GM11168 (cell line): ENCODE results near the gene PRSS3.
"Not testable (repeated sequence)": the region's sequence is repeated elsewhere in the genome, so short reads cannot be mapped to it uniquely, and the experiment has no call there.

Source experiments
- in situ Hi-C: fragments of 300-500 bp; cut with MboI; formaldehyde crosslinking; loops from one replicate; pipeline ENCODE4 v1.12.0; 2022; ENCODE audit warnings: low sequenced_read_pairs; ENCODE audit not compliant: unreplicated experiment

The PRSS3 gene

GRCh38 chr9:33815781-33816180, 20.4 kb downstream of the PRSS3 start:
- in situ Hi-C loops, result no loop called here

- in situ Hi-C loops, result no loop called here
Observed at GRCh38 chr9:33816327-33817252, 21.2 kb downstream of the PRSS3 start, which contains the start of gene UBE2R2. TSS of gene UBE2R2 (plus strand) at chr9:33817160. CDS start at chr9:33817758, 598 bp downstream.

DNA sequence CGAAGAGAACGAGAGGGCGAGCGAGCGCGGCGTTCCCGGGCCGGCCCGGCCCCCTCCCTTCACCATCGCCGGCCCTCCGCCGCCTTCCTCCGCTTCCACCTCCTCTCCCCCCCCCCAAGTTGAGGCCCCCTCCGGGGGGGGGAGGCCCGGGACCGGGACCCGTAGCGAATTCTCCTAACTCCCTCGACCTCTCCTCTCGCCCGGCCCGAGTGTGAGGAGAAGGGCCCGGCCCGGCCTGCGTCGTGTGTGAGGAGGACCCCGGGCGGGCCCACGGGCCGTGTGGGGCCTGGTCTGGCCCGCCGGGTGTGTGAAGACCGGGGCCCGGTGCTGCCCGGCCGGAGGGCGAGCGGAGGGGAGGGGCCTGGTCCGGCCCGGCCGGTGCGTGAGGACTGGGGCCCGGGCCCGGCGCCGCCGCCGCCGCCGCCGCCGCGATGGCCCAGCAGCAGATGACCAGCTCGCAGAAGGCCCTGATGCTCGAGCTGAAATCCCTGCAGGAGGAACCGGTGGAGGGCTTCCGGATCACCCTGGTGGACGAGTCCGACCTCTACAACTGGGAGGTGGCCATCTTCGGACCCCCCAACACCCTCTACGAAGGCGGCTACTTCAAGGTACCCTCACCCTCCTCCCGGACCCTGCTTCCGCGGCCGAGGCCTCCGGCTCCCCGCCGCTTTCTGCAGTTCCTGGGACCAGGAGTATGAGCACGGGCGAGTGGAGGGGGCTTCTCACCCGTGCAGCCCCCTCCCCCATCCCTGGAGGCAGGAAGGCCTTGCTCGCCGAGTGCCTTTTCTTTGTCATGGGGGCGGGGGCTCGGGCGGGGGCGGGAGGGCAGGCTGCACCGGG, 22.2 kb downstream of the PRSS3 start:
- in situ Hi-C loops, result no loop called here

- in situ Hi-C loops, result no loop called here
Observed at GRCh38 chr9:33818167-33818846, 22.9 kb downstream of the PRSS3 start.

- in situ Hi-C loops, result no loop called here
Observed at GRCh38 chr9:33818847-33819500, 23.6 kb downstream of the PRSS3 start.

DNA sequence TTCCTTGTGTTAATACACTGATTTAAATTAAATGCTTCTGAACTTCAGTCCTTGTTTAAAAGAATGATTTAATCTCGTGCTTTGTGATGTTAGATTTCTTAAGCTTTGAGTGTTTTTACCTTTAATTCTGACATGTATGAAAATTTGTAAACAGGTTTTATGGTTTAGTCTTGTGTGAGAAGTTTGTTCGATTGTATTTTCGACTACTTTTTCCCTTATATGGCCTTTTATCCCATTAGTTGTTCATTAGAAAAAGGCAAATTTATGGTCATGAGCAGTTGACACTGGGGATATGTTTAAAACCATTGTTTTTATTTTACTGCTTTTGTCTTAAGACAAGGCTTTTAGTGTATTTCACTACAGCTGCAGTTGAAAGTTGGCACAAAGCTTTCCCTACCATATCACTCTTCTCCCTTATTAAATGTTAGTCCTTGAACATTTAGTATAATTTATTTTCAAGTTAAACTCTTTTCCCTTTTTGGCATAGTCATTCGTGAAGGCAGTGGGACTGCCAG, 24.9 kb downstream of the PRSS3 start:
- in situ Hi-C loops, result no loop called here

GRCh38 chr9:33823801-33824200, 28.4 kb downstream of the PRSS3 start:
- in situ Hi-C loops, result no loop called here

DNA sequence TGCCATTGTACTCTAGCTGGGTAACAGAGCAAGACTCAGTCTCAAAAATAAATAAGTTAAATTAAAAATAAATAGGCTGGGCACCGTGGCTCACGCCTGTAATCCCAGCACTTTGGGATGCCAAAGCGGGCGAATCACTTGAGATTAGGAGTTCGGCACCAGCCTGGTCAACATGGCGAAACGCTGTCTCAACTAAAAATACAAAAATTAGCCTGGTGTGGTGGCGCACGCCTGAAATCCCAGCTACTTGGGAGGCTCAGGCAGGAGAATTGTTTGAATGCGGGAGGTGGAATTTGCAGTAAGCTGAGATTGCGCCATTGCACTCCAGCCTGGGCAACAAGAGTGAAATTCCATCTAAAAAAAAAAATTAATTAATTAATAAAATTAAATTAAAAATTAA, 31.9 kb downstream of the PRSS3 start:
- in situ Hi-C loops, result not testable (repeated sequence)

DNA sequence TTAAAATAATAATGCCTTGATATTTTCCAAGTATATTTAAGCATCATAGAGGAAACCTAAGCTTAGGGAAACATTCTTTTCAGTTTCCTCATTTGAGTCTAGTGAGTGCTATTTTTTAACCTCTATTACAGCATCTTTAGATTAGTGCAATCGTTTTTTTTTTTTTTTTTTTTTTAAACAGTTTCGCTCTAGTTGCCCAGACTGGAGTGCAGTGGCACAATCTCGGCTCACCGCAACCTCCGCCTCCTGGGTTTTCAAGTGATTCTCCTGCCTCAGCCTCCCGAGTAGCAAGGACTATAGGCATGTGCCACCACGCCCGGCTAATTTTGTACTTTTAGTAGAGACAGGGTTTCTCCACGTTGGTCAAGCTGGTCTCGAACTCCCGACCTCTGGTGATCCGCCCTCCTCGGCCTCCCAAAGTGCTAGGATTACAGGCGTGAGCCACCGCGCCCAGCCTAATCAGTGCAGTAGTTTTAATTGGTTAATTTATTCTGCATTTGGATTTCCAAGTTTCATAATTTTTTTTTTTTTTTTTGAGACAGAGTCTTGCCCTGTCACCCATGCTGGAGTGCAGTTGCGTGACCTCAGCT, 34.4 kb downstream of the PRSS3 start:
- in situ Hi-C loops, result not testable (repeated sequence)

- in situ Hi-C loops, result no loop called here
Observed at GRCh38 chr9:33835625-33836260, 40.4 kb downstream of the PRSS3 start.

GRCh38 chr9:33836261-33836660, 40.9 kb downstream of the PRSS3 start:
- in situ Hi-C loops, result not testable (repeated sequence)

DNA sequence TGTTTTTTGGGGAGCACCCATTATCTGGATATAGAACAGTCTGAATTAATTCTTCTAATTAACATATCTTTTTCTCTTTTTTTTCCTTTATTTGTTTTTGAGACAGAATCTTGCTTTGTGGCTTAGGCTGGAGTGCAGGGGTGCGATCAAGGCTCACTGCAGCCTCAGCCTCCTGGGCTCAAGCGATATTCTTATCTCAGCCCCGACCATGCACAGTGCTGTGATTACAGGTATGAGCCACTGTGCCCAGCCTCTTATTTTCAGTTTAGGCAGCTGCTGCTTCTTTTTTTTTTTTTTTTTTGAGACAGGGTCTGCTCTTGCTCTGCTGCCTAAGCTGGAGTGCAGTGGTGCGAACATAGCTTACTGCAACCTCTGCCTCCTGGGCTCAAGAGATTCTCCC, 41.8 kb downstream of the PRSS3 start:
- in situ Hi-C loops, result no loop called here

- in situ Hi-C loops, result no loop called here
Observed at GRCh38 chr9:33840381-33840780, 45.0 kb downstream of the PRSS3 start.

- in situ Hi-C loops, result no loop called here
Observed at GRCh38 chr9:33843312-33843961, 48.1 kb downstream of the PRSS3 start.

DNA sequence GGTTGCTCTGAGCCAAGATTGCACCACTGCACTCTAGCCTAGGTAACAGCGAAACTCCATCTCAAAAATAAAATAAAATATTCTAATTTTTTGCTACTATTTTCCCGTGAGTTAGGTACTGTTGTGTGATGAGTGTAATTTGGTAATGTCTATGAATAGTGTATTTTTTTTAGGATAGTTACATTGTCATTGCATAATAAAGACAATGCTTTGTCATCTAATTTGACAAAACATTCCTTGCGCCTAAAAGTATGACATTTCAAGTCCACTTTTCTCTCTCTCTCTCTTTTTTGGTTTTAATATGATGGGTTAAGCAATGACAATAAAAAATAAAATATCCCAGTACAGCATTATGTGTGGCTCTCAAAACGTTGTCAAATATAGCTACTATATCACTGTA, 50.9 kb downstream of the PRSS3 start:
- in situ Hi-C loops, result no loop called here

DNA sequence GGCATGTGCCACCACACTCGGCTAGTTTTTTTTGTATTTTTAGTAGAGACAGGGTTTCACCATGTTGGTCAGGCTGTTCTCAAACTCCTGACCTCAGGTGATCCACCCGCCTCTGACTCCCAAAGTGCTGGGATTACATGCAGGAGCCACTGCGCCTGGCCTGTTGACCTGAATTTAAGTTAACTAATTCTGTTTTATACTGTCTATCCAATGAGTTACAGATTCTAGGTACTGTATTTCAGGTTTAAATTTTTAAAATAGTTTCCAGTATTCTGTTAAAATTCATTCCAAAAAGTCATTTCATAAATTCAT, 52.5 kb downstream of the PRSS3 start:
- in situ Hi-C loops, result not testable (repeated sequence)
